Bronchus fibroblast of lung (primary cell): ENCODE data around the gene TALDO1. TPM values are rescaled to one million over a fixed set of nuclear protein-coding genes. Genes with fewer than 3 reads are reported as not detected.

Experiments
- total RNA-seq: library from RNA; depleted of rRNA; stranded (reverse); fragments of >200 nt; gene quantifications from 2 replicates; pipeline ENCODE4 v1.2.3, GENCODE V29; 2015

TALDO1 gene
- 157 and 164 TPM in 2 replicates for total RNA-seq

DNA sequence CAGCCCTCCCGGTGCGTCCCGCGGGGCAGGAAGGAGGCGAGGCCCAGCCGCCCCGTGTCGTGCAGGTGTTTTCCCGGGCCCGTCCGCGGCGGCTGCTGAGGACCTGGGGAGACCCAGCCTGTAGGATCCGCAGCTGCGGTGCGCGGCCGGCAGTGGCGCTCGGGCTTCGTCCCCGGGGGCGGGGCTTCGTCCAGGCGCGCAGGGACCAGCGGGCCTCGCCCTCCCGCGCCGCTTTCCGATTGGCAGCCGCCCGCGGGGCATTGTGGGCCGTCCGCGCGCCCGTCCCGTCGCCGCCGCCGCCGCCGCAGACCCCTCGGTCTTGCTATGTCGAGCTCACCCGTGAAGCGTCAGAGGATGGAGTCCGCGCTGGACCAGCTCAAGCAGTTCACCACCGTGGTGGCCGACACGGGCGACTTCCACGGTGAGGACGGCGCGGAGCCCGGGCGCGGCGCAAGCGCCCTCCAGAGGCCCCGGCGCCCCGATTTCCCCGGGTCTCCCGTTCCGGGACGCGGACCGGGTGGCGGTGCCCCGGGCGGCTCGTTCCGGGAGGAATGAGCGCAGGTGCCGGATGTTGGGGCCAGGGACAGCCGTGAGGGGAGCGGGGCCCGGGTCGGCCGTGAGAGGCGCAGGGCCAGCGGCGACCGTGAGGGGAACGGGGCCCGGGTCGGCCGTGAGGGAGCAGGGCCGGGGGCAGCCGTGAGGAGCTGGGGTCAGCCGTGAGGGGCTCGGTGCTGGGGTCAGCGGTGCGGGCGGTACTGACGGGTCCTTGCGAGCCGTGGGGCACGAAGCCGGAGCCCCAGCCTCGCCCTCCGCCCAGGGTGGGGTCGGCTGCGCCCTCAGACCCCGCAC is at the start of gene TALDO1:
Gene TALDO1 (plus strand): TSS at position 307 of the 849 bp plus-strand sequence. CDS start 18 bp downstream, at position 325.

GRCh38 chr11:705646-706438 is 41.4 kb upstream of the TALDO1 start, which contains the start of gene EPS8L2:
EPS8L2 (plus strand) TSS chr11:706231; CDS start chr11:709408, 3,177 bp downstream.

GRCh38 chr11:777288-778255 is 30.3 kb downstream of the TALDO1 start, which contains the start of gene GATD1:
GATD1 (minus strand) TSS chr11:777487; CDS start chr11:777462, 25 bp downstream.

DNA sequence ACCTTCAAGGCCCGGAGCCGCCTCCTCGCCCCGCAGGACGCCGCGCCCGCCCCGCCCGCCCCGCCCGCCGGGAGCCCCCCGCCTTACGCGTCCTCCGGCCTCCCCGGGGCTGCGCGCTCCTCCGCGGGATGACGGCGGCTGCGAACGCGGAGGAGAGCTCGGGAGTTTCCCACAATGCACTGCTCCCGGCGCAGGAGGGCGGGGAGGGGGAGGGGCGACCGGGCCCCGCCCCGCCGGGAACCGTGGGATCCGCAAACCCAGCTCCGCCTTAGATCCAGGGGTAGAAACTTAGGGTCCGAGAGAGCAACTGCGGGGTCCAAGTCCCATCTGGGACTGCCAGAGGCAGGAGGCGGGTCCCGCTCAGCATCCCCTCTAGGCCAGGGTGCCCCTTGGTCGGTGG is 42.7 kb downstream of the TALDO1 start, which contains the start of gene CEND1:
Gene CEND1 (minus strand): TSS at position 148 of the 400 bp plus-strand sequence. CDS start 1,514 bp downstream, outside the sequence.

DNA sequence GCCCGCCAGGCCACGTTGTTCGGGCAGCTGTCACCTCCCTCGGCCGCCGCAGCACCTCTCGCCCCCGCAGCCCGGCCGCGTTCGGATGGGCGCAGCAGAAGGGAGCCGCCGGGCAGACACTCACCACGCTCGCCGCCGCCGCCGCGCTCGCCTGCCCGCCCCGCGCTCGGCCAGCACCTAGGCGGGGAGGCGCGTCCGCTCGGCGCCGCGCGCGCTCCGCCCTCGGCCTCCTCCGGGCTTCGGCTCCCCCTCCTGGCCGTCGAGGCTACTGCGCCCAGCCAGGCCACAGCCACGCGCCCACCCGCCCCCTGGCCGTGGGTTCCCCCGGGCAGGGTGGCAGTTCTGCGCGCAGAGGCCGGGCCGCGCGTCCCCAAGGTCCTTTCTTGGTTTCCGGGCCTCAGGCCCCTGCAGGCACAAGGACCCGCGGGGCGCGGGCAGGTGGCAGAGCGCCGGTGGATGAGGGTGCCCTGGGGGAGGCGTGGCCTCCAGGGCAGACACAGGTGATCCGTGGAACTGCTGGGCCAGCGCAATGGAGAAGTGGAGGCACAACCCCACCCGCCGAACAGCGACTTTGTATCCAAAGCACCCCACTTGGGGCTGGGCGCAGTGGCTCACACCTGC is 50.9 kb downstream of the TALDO1 start, which contains the start of gene SLC25A22:
Gene SLC25A22 (minus strand): TSS at position 189 of the 621 bp plus-strand sequence. CDS start 3,275 bp downstream, outside the sequence.

DNA sequence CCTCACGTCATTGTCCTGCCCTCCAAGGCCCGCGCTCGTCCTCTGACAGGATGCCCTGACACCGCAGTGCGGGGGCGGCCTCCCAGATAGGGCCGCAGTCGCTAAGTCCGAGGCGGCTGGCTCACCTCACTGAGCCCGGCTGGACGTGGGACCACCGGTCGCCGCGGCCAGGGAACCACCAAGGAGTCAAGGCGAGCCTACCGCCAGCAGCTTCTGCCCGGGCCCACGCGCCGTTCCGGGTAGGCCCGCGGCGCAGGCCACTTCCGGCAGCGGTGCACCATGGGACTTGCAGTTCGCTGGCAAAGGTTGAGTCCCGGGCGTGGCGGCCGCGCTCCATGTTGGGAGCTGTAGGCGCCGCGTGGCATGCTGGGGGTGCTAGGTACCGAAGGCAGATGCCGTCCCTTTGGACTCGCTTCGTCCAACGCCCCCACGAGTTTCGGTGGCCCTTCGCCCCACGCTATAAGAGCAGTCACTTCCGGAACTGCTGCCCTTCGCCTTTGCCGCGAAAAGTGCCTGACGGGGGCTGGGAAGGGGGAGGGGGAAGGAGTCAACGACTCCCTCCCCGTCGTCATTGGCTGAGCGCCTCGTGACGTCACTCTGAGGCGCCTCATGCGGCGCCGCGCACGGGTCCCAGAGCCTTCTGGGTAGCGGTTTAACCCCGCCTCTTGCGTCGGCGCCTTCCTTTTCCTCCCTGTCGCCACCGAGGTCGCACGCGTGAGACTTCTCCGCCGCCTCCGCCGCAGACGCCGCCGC is 62.2 kb downstream of the TALDO1 start, which contains the start of gene RPLP2:
Gene RPLP2 (plus strand): TSS at position 681 of the 753 bp plus-strand sequence. CDS start 268 bp downstream, outside the sequence.

Other genes starting within 250 kb of the TALDO1 start
- 272 and 273 TPM in 2 replicates for gene RNH1, start 240.2 kb upstream of the TALDO1 start, total RNA-seq
- gene HRAS, start 211.9 kb upstream of the TALDO1 start, total RNA-seq = 53.1 and 65.7 TPM in 2 replicates
- gene LRRC56, start 209.9 kb upstream of the TALDO1 start, total RNA-seq = 0.30 and 0.34 TPM in 2 replicates
- gene LMNTD2, start 186.7 kb upstream of the TALDO1 start, total RNA-seq = 0.59 and 0.84 TPM in 2 replicates
- 9.1 and 9.4 TPM in 2 replicates for gene RASSF7, start 186.5 kb upstream of the TALDO1 start, total RNA-seq
- 18.1 and 20.5 TPM in 2 replicates for gene PHRF1, start 171.0 kb upstream of the TALDO1 start, total RNA-seq
- 11.1 and 16.3 TPM in 2 replicates for gene IRF7, start 131.5 kb upstream of the TALDO1 start, total RNA-seq
- gene CDHR5, start 122.5 kb upstream of the TALDO1 start, total RNA-seq = not detected in 2 replicates
- gene SCT, start 120.3 kb upstream of the TALDO1 start, total RNA-seq = not detected in 2 replicates
- 0.15 TPM in 1 of 2 replicates, not detected in the other for gene DRD4, start 110.2 kb upstream of the TALDO1 start, total RNA-seq
- gene DEAF1, start 52.2 kb upstream of the TALDO1 start, total RNA-seq = 20.7 and 27.2 TPM in 2 replicates
- 8.2 and 8.9 TPM in 2 replicates for gene TMEM80, start 51.6 kb upstream of the TALDO1 start, total RNA-seq
- gene EPS8L2, start 41.2 kb upstream of the TALDO1 start, total RNA-seq = 11.8 and 13.5 TPM in 2 replicates
- gene GATD1, start 30.0 kb downstream of the TALDO1 start, total RNA-seq = 26.3 and 28.1 TPM in 2 replicates
- 3.9 and 6.1 TPM in 2 replicates for gene CEND1, start 42.6 kb downstream of the TALDO1 start, total RNA-seq
- gene SLC25A22, start 50.8 kb downstream of the TALDO1 start, total RNA-seq = 12.9 and 13.6 TPM in 2 replicates
- gene PIDD1, start 57.8 kb downstream of the TALDO1 start, total RNA-seq = 17.2 and 21.9 TPM in 2 replicates
- 679 and 752 TPM in 2 replicates for gene RPLP2, start 62.5 kb downstream of the TALDO1 start, total RNA-seq
- 20.5 and 23.8 TPM in 2 replicates for gene PNPLA2, start 71.5 kb downstream of the TALDO1 start, total RNA-seq
- gene CRACR2B, start 80.5 kb downstream of the TALDO1 start, total RNA-seq = 3.0 and 6.1 TPM in 2 replicates
- gene CD151, start 85.5 kb downstream of the TALDO1 start, total RNA-seq = 585 and 606 TPM in 2 replicates
- 290 and 350 TPM in 2 replicates for gene POLR2L, start 95.1 kb downstream of the TALDO1 start, total RNA-seq
- 186 and 200 TPM in 2 replicates for gene TSPAN4, start 95.4 kb downstream of the TALDO1 start, total RNA-seq
- gene CHID1, start 163.3 kb downstream of the TALDO1 start, total RNA-seq = 70.1 and 73.7 TPM in 2 replicates
- 42.9 and 43.7 TPM in 2 replicates for gene AP2A2, start 178.4 kb downstream of the TALDO1 start, total RNA-seq